Glomerular endothelial cell (primary cell): ENCODE measurements around the gene SERPINC1. TPM values are rescaled to one million over a fixed set of nuclear protein-coding genes. Genes with fewer than 3 reads are reported as not detected.
"Not testable (repeated sequence)": the region's sequence is repeated elsewhere in the genome, so short reads cannot be mapped to it uniquely, and the experiment has no call there.

Experiments used
- DNase-seq: peaks from one replicate; pipeline ENCODE4 v3.0.0-alpha.2; 2011; ENCODE audit warnings: low read depth, low spot score; ENCODE audit errors: extremely low read depth
- total RNA-seq: library from RNA; depleted of rRNA; stranded (reverse); fragments of >200 nt; gene quantifications from 2 replicates; pipeline ENCODE4 v1.2.3, GENCODE V29; 2015

Gene SERPINC1
- 0.18 TPM in 1 of 2 replicates, not detected in the other for total RNA-seq

DNA sequence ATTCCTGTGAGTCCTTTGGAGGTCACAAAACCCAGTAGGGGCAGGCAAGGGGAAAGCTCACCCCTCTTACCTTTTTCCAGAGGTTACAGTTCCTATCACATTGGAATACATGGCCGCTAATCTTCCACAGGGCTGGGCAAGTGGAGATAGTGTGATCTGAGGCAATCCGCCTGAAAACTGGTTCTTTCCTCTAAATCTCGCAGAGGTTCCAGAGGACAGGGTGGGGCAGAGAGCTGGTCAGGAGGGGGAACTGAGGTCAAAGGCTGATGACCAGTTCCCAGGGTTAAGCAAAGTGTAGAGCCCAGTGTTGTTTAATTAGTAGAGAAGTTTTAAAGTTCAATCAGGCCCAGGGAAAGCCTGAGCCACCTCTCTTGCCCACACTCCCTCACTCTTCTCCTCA, at the start of gene SERPINC1:
SERPINC1 (minus strand) TSS at position 179 of the 400 bp plus-strand sequence; CDS start at position 111, 68 bp downstream.
- no peak for DNase-seq

DNA sequence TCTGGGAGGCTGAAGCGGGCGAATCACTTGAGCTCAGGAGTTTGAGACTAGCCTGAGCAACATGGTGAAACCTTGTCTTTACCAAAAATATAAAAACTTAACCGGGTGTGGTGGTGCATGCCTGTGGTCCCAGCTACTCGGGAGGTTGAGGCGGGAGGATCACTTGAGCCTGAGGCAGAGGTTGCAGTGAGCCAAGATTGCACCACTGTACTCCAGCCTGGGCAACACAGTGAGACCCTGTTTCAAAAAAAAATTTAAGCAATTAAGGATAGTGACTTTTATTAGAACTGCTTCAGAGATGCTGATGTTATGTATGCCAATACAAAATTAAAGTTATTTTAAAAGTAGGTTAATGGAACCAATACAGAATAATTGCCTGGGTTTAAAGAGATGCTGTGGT, 48.8 kb upstream of the SERPINC1 start:
- not testable (repeated sequence) for DNase-seq

DNA sequence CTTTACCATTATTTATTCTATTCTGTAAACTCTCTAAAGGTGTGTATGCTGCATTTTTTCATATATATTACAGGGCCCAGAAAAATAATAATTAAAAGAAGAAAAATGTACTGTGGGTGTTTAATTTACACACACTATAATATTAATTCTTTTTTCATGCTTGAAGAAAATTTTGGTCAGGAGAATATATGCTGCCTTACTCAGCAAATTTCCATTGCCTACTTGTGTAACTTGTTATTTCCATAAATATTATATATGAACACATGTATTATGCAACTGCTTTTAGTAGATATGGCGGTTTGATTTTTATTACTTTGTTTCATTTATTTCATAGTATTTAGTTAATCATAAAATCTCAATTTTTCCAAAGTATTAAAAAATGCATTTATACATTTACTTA, 46.4 kb upstream of the SERPINC1 start:
- DNase-seq, result no peak

DNA sequence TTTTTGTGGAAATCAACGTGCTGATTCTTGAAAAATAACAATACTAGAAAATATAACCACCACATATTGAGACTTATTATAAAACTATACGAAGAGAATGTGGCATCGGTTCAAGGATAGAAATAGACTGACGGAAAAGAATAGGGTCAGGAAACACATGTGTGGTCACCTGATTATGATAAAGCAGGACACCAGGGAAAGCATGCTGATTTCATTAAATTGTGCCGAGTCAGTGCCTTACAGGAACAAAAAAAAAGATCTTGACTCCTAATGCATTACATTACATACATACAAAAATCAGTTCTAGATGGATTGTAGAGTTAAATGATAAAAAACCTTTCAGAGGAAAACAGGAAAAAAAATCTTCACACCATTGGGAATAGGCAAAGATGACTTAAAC, 43.5 kb upstream of the SERPINC1 start:
- DNase-seq, result no peak

DNA sequence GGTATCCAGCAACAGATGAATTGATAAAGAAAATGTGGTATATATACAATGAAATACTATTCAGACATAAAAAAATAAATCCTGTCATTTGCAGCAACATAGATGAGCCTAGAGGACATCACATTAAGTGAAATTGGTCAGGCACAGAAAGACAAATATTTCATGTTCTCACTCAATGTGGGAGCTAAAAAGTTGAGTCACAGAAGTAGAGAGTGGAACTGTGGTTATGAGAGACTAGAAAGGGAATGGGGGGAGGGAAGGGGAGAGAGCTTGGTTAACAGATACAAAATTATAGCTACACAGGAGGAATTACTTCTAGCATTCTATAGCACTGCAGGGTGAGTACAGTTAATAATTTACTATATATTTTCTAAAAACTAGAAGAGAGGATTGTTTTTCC, 37.1 kb upstream of the SERPINC1 start:
- no peak for DNase-seq

DNA sequence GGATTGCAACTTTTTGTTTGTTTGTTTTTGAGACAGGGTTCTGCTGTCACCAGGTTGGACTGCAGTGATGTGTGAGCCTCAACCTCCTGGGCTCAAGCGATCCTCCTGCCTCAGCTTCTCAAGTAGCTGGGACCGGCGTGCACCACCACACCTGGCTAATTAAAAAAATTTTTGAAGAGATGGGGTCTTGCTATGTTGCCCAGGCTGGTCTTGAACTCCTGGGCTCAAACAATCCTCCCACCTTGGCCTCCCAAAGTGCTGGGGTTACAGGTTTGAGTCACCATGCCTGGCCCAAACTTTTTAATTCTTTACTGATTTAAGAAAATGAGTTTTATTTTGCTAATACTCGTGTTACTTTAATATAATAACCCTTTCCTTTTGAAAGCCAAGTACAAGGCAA, 31.5 kb upstream of the SERPINC1 start:
- no peak for DNase-seq

DNA sequence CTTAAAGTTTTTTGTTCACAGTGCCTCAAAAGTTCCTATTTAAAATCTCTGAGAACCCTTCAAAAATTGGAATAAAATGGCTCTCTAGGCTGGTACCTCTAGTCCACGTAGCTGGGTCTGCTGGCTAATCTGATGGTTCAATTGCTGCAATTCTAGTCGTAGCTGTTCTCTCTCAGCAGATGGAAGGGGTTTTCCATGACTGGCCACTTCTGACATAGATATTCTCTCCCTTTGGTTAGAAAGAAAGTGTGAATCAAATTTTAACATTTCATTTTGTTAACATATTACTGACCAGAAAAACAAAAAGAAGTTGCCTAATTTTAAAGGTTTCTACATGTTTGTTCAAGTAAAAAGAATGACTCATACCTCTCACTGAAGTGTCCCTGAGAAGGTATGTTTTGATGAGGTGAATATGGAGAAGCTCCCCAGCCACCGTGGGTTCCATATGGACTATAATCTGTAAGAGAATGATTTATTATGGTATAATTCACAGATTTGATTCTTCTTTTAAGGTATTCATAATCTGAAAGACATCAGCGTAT, 29.3 kb upstream of the SERPINC1 start:
- DNase-seq, result no peak

DNA sequence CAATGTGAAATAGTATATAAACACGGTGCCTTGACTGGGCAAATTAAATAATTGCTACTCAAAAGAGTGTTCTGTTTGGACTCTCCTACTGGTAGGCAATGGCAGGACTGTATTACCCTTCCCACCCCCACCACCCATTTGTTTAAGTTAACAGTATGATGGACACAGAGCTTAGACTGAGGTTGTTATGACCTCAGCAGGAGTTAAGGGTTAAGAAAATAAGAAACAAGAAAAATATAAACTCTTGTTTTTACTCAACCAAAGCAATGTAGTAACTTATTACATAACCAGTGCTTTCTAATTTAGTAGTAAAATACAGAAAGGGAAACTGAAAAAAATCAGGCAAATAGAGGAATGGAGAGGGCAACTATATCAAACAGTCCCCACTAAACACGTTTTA, 19.9 kb upstream of the SERPINC1 start:
- DNase-seq, result no peak

DNA sequence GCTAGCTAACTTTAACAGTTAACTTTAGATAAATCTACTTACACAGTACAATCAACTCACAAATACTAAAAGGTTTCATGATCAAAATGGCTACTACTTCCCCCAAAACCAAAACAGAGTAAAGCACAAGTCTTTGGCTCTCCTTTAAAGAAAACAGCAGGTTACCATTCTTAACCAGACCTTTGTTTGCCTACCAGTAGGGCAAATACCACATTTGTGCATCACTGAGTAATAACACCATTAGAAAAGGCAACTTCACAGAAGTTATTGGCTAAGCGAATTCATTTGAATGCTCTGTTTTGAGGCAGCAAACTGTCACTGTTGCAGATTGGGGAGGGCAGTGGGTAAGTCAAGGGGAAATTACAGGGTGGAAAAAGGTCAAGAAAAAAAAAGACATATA, 17.3 kb upstream of the SERPINC1 start:
- DNase-seq, result no peak

DNA sequence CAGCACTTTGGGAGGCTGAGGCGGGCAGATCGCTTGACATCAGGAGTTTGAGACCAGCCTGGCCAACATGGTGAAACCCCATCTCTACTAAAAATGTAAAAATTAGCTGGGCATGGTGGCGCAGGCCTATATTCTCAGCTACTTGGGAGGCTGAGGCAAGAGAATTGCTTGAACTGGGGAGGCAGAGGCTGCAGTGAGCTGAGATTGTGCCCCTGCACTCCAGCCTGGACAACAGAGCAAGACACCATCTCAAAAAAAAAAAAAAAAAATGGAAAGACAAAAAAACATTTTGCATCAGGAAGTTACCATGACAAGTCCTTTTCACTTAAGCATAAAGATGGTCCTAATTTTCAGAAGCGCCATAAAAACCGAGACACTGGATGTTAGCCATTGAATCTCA, 13.4 kb upstream of the SERPINC1 start:
- DNase-seq, result not testable (repeated sequence)

DNA sequence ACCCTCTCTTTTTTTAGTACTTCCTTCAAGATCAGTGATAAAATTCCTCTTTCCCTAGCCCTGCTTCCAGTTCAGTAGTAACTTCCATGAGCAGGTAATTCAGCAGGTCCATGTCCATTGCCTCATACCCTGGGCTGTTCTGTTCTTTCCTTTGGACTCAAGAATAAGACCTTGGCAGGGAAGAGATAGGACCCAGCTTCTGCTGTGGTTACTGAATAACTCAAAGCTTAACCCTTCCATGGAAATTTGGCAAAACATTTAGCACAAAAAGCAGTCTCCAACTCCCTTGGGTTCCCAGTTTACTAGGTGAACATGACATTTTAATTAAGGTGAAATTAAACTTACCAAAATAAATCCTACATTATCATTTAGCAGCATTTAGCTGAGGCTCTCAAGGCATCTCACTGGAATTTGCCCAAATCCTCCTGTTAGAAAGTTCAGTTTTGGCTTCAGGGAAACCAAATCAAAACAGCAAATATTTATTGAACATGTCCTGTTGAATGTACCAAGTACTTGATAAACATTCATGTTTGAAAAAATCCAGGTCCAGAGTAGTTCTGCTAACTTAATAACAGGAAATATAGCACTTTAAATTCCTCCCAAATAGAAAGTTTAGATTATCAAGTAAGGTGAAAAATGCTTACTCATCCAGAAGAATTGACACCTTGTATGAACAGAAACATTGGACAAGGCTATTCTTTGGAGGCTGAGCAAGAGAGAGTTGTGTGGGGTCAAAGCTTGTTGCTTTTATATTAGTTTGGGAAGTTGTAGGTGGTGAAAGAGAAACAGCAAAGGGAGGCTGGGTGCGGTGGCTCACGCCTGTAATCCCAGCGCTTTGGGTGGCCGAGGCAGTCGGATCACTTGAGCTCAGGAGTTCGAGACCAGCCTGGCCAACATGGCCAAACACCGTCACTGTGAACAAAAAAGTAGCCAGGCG, 8.4 kb upstream of the SERPINC1 start:
- no peak for DNase-seq

DNA sequence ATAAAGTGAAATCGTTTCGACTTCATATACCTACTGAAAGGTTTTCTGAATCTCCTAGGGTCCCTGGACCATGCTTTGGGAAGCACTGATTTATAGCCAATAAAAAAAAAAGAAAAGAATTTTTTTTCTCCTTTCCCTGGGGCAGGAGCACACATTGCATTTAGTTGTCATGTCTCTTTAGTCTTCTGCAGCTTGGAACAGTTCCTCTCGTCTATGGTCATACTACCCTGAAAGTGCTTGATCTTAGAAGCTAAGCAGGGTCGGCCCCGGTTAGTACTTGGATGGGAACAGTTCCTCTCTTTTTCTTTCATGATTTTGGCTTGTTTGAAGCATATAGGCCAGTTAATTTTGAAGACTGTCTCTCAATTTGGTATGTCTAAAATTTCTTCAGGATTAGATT, 3.7 kb upstream of the SERPINC1 start:
- DNase-seq, result no peak

DNA sequence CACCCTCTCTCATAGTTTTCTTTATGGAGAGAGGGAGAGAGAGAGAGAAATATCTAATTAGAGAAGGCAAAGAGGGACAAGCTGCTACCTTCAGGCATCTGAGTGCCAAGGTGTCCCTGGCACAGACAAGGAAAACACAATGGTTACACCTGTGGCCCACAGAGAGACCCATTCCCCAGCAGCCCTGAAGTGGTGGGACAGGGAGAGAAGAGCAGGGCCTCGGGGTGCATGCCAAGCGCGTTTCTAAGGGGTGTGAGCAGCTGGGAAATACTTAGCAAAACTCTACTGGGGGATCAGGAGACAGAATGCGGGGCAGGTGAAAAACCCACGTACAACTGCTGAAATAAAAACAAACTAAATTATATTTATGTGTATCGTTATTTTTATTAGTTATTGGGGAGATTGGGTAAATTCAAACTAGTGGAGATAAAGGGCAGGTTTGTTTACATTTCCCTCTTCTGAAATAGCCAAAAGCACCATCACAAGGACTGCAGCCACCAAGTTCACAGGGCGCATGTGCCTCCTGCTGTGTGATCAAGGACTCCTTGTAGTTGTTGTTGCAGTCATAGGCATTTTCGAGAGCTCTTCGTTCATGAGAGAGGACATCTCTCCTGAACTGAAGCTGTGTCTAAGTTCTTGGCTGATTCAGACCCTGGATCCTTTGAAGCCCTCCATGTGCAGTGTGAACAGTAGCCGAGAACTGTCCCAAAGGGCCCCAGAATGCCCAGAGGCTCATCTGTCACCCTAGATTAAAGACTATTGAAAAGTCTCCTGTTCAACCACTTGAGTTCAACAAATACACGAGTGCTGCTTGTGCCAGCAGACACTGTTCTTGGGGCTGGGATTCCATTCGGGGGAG, 737 bp upstream of the SERPINC1 start:
- DNase-seq, result no peak

DNA sequence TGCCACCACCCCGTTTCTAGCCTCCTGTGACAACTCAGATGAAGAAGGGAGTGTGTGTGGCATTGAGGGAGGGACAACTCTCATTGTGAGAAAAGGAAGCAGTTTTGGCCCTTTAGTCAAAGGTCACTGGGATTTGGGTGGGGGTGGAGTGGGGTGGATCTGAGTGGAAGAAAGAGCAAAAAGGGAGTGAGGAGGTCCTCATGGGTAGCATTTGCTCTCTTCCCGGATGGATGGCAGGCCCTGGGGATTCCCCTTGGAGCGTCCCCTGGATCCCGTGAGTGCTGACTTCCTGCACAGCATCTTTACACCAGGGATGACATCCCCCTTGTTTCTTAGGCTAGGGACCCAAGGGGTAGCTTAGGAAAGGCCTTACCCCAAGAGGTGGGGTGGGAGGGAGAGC, 460 bp downstream of the SERPINC1 start:
- DNase-seq, result no peak

DNA sequence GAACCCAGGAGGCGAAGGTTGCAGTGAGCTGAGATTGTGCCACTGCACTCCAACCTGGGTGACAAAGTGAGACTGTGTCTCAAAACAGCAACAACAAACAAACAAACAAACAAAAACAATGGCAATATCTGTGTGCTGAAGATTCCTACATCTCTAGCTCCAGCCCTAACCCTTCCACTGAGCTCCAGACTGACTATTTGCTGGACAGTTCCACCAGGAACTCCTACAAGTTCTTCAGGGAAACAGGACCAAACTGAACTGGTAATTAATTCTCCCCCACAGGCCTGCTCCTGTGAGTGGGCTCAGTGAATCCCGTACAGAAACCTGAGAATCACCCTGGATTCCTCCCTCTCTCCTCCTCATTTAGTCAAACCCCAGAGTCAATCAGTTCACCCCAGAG, 1.5 kb downstream of the SERPINC1 start:
- DNase-seq, result no peak

DNA sequence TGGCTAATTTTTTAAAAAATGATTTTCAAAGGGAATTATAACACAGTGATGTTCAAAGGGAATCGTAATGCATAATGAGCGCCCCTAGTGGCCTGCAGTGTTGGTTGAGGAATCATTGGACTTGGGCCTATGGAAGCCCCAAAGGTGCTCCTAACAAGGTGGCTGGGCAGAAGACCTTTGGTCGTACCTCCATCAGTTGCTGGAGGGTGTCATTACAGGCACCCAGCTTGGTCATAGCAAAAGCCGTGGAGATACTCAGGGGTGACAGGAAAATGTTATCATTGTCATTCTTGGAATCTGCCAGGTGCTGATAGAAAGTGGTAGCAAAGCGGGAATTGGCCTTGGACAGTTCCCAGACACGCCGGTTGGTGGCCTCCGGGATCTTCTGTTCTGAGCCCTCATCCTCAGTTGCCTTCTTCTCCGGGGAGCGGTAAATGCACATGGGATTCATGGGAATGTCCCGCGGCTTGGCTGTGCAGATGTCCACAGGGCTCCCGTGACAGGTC, 2.7 kb downstream of the SERPINC1 start:
- DNase-seq, result peak; percentile 4

DNA sequence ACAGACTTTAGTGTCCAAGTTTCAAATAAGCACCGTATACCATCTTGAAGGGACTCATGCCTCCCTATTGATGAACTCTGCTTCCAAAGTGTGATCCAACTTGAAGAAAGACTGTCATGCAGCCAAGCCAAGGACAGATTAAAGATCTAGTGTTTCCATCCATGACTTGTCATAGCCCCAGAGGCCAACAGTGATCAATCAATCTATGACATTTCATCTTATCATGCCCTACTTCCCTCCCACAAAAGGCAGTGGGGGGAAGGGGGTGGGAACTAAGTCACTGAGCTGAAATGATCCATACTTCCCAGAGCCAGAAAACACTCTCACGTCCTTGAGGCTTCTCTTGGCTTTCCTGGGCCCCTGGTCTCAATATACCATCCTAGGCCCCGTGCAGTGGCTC, 4.0 kb downstream of the SERPINC1 start:
- no peak for DNase-seq

DNA sequence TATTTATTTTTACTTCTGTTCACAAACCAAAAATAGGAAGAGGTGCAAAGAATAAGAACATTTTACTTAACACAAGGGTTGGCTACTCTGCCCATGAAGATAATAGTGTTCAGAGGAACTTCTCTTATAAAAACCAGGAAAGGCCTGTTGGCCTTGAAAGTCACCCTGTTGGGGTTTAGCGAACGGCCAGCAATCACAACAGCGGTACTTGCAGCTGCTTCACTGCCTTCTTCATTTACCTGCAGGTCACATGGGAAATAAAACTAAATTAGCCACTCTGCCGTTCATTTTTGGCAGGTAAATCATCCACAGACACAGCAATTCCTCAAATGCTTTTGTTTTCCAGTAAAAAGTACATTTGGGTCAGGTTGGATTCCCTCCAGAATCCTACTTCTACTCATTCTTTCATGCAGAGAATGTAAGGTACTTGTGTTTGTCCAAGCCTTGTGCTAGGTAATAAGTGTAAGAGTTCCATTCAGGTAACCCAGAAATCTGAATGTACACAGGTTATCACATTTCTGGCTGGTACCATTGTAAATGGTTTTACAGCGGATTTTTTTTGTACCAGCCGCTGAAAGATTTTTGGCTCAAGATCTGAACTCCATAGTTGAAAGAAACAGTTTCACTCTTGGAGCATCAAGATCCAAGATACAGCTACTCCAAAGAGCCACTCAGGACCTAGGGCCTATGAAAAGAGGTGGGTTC, 13.1 kb downstream of the SERPINC1 start:
- DNase-seq, result no peak

DNA sequence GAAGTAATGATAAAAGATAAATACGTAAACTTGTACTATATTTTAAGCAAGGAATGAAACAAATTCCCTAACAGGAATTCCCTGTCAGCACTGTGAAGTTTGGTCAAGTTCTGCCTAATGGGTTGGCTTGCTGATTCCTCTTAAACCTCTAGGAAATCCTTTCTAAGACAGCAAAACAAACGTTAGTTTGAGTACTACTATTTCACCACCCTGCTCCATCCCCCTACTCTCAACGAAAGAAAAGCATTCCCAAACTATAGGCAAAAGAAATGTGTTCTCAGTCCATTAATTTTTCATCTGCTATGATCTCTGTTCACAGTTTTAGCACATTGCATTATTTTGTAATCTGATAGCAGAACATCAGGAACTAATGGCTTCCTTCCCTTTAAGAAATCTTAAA, 16.1 kb downstream of the SERPINC1 start:
- no peak for DNase-seq

DNA sequence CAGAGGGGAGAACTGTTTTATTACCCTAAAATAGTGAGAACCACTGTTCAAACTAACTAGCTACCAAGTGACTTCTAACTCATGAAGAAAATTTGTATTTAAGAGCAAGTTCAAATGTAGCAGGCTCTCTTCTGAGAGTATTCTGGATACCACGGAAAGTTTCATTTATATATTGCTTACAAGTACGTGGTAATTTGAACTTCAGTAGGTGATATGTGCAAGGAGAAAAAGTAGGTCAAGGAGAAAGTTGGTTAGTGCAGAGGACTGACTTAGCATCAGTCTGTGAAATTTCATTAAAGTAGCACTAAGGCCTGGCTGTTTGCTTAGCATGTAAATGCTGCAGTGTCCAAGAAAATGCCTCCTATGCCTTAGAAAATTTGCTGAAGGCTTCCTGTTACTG, 16.7 kb downstream of the SERPINC1 start:
- no peak for DNase-seq

DNA sequence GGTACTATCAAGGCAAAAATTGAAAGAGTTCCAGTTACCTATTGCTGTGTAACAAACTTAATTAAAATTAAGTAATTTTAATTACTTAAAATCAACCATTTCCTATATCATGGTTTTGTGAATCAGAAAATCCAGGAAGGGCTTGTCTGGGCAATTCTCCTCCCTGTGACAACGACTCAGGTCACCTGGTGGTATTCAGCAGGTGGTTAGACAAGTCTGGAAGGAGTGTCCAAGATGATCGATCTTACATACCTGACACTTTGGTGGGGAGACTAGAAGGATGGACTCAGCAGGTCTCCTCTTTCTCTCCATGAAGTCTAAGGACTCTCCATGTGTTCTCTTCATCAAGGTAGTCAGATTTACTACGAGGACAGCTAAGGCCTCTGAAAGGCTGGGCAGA, 22.9 kb downstream of the SERPINC1 start:
- DNase-seq, result no peak
